HepG2 (cell line): ENCODE data around the gene MTRFR. TPM values are rescaled to one million over a fixed set of nuclear protein-coding genes. Genes with fewer than 3 reads are reported as not detected.

Source experiments
- ATAC-seq: fragments of 200-7000 bp; cut with Tn5 transposase; 3 replicates; pipeline ENCODE4 v1.9.1; 2020; ENCODE audit warnings: mild to moderate bottlenecking, moderate library complexity
- BruUV-seq: library from RNA; stranded (reverse); fragments of 400-500 nt; replicated peaks from 2 replicates; lab custom pipeline; 2021; lab: Mats Ljungman, UMichigan
- CTCF ChIA-PET: fragments of 300-600 bp; formaldehyde crosslinking; extraction: SDS; loops from one replicate; lab custom pipeline; 2021; ENCODE audit warnings: low total read pairs, inconsistent platforms, low intra/inter-chr PET ratio; lab: Yijun Ruan, JAX
- POLR2A ChIA-PET: fragments of 350-600 bp; sonication (Branson Sonifier 250); formaldehyde crosslinking; loops from one replicate; lab custom pipeline; 2020; ENCODE audit warnings: antibody characterized with exemption, inconsistent platforms; lab: Yijun Ruan, JAX
- DNase-seq: peaks from one replicate; pipeline ENCODE4 v3.0.0-alpha.2; 2015; ENCODE audit warnings: low spot score
- FAIRE-seq: peaks from 3 replicates; lab custom pipeline; 2011; peaks lifted over from hg19 to GRCh38; lab: Jason Lieb, UNC
- H2AFZ ChIP-seq: one replicate; pipeline ENCODE4 v1.6.1; 2011; ENCODE audit warnings: low read length, inconsistent platforms
- H3K27ac ChIP-seq: fragments of 300-600 bp; 3 replicates; pipeline ENCODE4 v1.8.0; 2011; ENCODE audit warnings: mixed run types, mild to moderate bottlenecking, mixed read lengths, low read length, inconsistent platforms; ENCODE audit not compliant: insufficient read depth; ENCODE audit errors: extremely low read length
- H3K27me3 ChIP-seq, 2 experiments: fragments of 200-600 bp in 1 of 2; 2 replicates in 1 of 2; 3 replicates in 1 of 2; pipeline versions ENCODE4 v1.6.0 to v1.8.0; 2011; ENCODE audit warnings: low read length in 2 of 2, mild to moderate bottlenecking in 2 of 2, moderate library complexity in 2 of 2, inconsistent platforms in 1 of 2; ENCODE audit not compliant: insufficient read depth in 2 of 2, control insufficient read depth in 1 of 2
- H3K36me3 ChIP-seq, 2 experiments: fragments of 200-600 bp in 1 of 2; replicated peaks in 1 of 2; 2 replicates in 1 of 2; 3 replicates in 1 of 2; pipeline versions ENCODE4 v1.5.1 to v1.8.0; 2011; ENCODE audit warnings: low read length in 2 of 2, inconsistent platforms in 1 of 2; ENCODE audit not compliant: insufficient read depth in 2 of 2, control insufficient read depth in 1 of 2
- H3K4me1 ChIP-seq: 2 replicates; pipeline ENCODE4 v1.5.1; 2012; ENCODE audit warnings: low read length, inconsistent platforms; ENCODE audit not compliant: insufficient read depth
- H3K4me2 ChIP-seq: 2 replicates; pipeline ENCODE4 v1.6.0; 2011; ENCODE audit warnings: low read depth, low read length, inconsistent platforms
- H3K4me3 ChIP-seq, 3 experiments: fragments of 200-600 bp in 1 of 3; sonication (generic), shearing (Covaris generic) in 1 of 3; replicated peaks in 1 of 3; 2 replicates each; pipeline ENCODE4 v1.5.1; 2011 to 2016; ENCODE audit warnings: low read length in 3 of 3, inconsistent platforms in 2 of 3, low read depth in 2 of 3, mild to moderate bottlenecking in 2 of 3, control low read depth in 1 of 3, mixed read lengths in 1 of 3; ENCODE audit not compliant: insufficient read depth in 1 of 3
- H3K79me2 ChIP-seq: one replicate; pipeline ENCODE4 v1.6.1; 2011; ENCODE audit warnings: low read length, inconsistent platforms; ENCODE audit not compliant: insufficient read depth
- H3K9ac ChIP-seq: 2 replicates; pipeline ENCODE4 v1.6.0; 2011; ENCODE audit warnings: mild to moderate bottlenecking, low read depth, low read length, inconsistent platforms; ENCODE audit not compliant: insufficient read depth
- H3K9me3 ChIP-seq: 2 replicates; pipeline ENCODE4 v1.5.1; 2012; ENCODE audit warnings: mild to moderate bottlenecking, low read length
- H4K20me1 ChIP-seq: 2 replicates; pipeline ENCODE4 v1.6.0; 2011; ENCODE audit warnings: inconsistent platforms, mild to moderate bottlenecking, low read length, moderate library complexity; ENCODE audit not compliant: insufficient read depth
- CREB1 ChIP-seq, 2 experiments: fragments of 450-650 bp in 1 of 2; IDR thresholded peaks; 2 replicates each; pipeline ENCODE4 v1.6.1; 2016 to 2017; ENCODE audit warnings: control low read depth in 1 of 2, mild to moderate bottlenecking in 1 of 2, missing compliant biosample characterization in 1 of 2, missing genetic modification characterization in 1 of 2
- FOXM1 ChIP-seq: sonication (generic); formaldehyde crosslinking; IDR thresholded peaks from 2 replicates; pipeline ENCODE4 v1.5.0; 2020; ENCODE audit warnings: missing genetic modification reagents
- NCOR1 ChIP-seq: fragments of 200-600 bp; sonication (generic); IDR thresholded peaks from 2 replicates; pipeline ENCODE4 v1.7.0; 2017; ENCODE audit warnings: antibody characterized with exemption, low read length, borderline replicate concordance
- NKX3-1 ChIP-seq: sonication (generic); formaldehyde crosslinking; IDR thresholded peaks from 2 replicates; pipeline ENCODE4 v1.5.0; 2020; ENCODE audit warnings: missing genetic modification reagents
- NRL ChIP-seq: sonication (generic); formaldehyde crosslinking; IDR thresholded peaks from 2 replicates; pipeline ENCODE4 v1.5.0; 2020; ENCODE audit warnings: missing genetic modification reagents, mild to moderate bottlenecking, moderate library complexity, borderline replicate concordance
- PRPF4 ChIP-seq: fragments of 200-400 bp; formaldehyde crosslinking; IDR thresholded peaks from 2 replicates; pipeline ENCODE4 v1.6.1; 2016; ENCODE audit warnings: low read length, low read depth; ENCODE audit not compliant: poor library complexity, severe bottlenecking
- SRSF4 ChIP-seq: fragments of 200-400 bp; formaldehyde crosslinking; IDR thresholded peaks from one replicate; pipeline ENCODE4 v1.6.1; 2018; ENCODE audit warnings: mild to moderate bottlenecking, low read depth, low read length, moderate library complexity; ENCODE audit not compliant: poor library complexity, severe bottlenecking
- ZHX2 ChIP-seq, 2 experiments: sonication (generic) in 1 of 2; formaldehyde crosslinking in 1 of 2; IDR thresholded peaks; 2 replicates each; pipeline versions ENCODE4 v1.6.1 to v1.9.0; 2014 to 2022; ENCODE audit warnings: antibody characterized with exemption in 1 of 2, borderline replicate concordance in 1 of 2, inconsistent platforms in 1 of 2, low read depth in 1 of 2, missing genetic modification reagents in 1 of 2
- ZNF496 ChIP-seq: sonication (generic); formaldehyde crosslinking; IDR thresholded peaks from 2 replicates; pipeline ENCODE4 v1.8.1; 2023; ENCODE audit warnings: mild to moderate bottlenecking, moderate library complexity, missing genetic modification reagents; ENCODE audit not compliant: insufficient replicate concordance
- ZNF775 ChIP-seq: sonication (generic); formaldehyde crosslinking; IDR thresholded peaks from 2 replicates; pipeline ENCODE4 v1.4.0; 2020; ENCODE audit warnings: missing genetic modification reagents, mild to moderate bottlenecking, moderate library complexity, borderline replicate concordance
- WGBS: methylation state at CpG from one replicate; pipeline ENCODE4 v1.1.6; 2017; ENCODE audit warnings: low lambda C conversion rate; 5-methylcytosine and 5-hydroxymethylcytosine counted together
- in situ Hi-C: cut with HindIII; loops from 2 replicates; pipeline ENCODE4 v1.10.0; 2017; ENCODE audit warnings: low pct_unique_long_range_greater_than_20kb; ENCODE audit not compliant: extremely low pct_ligation_motif_present
- intact Hi-C: fragments of 100-400 bp; cut with micrococcal nuclease; formaldehyde crosslinking; loops from one replicate; pipeline ENCODE4 v1.10.0; 2022; ENCODE audit not compliant: unreplicated experiment
- polyA plus RNA-seq, 8 experiments: library from polyadenylated mRNA; depleted of rRNA in 3 of 8; stranded (reverse) in 7 of 8; unstranded in 1 of 8; fragments of >200 nt; fragmentation: Illumina TruSeq in 4 of 8; extraction: Trizol in 4 of 8; gene quantifications; 2 replicates each; pipeline versions ENCODE4 v1.2.1 to v1.2.3, GENCODE V29; 2011 to 2016; ENCODE audit warnings: low read depth in 4 of 8, missing spikeins in 1 of 8, mixed read lengths in 1 of 8; ENCODE audit not compliant: insufficient read depth in 1 of 8
- total RNA-seq, 5 experiments: library from RNA; depleted of rRNA; stranded (reverse); fragments of >200 nt; fragmentation: Illumina TruSeq; extraction: Trizol; gene quantifications; 2 replicates each; pipeline ENCODE4 v1.2.3, GENCODE V29; 2016; ENCODE audit warnings: low read depth in 1 of 5

The MTRFR gene
- total and polyA plus RNA-seq, 2 of the 13 experiments (the other 11 are each of a cell fraction or from before 2014, with no cell fraction given), result 7.1 to 9.9 TPM

DNA sequence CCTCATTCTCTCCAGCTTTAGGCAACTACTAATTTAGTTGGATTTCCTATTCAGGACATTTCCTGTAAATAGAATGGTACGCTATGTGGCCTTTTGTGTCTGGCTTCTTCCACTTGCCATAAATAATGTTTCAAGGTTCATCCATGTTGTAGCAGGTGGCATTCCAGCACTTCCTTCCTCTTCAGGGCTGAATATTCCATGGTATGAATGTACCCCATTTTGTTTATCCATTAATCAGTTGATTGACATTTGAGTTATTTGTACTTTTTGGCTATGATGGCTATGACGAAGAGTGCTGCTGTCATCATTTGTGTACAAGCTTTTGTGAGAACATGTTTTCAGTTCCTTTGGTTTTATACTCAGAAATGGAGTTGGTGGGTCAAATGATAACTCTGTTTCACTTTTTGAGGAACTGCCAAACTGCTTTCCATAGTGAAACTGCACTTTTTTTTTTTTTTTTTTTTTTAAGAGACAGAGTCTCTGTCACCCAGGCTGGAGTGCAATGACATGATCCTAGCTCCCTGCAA, 44.9 kb downstream of the MTRFR start:
- CTCF ChIA-PET, result no interaction called here
- intact Hi-C loops, result no loop called here
- peaks cover 5% of the 10 kb centered on the region; the same call in 1 of the 2 replicates for H3K4me1 ChIP-seq
- no peak for FAIRE-seq
- TF ChIP-seq NKX3-1 (CRISPR knock-in tag), result no peak
- no peak for TF ChIP-seq NCOR1
- no peak for TF ChIP-seq ZNF496 (CRISPR knock-in tag)
- no peak for TF ChIP-seq NRL (CRISPR knock-in tag)
- no peak for TF ChIP-seq ZNF775
- no peak for TF ChIP-seq PRPF4
- TF ChIP-seq SRSF4, result no peak
- TF ChIP-seq CREB1 (IDR thresholded peaks at IDR 0.05), result no peak
- TF ChIP-seq CREB1 (CRISPR knock-in tag; IDR thresholded peaks at IDR 0.05), result no peak
- no peak for TF ChIP-seq ZHX2 (IDR thresholded peaks at IDR 0.05; ENCODE audit: low read depth)
- TF ChIP-seq ZHX2 (CRISPR knock-in tag; IDR thresholded peaks at IDR 0.05; ENCODE audit: borderline replicate concordance), result no peak
- no peak for TF ChIP-seq FOXM1
- TF ChIP-seq, all 625 proteins: peak for 0
- Histone ChIP-seq H2AFZ (no peak overlapping the region), H3K36me3 (no peaks in the 10 kb centered on the region), H3K9ac (no peak overlapping the region), H3K4me2 (peak overlapping the region; percentile 55), H3K9me3 (no peaks in the 10 kb centered on the region), H3K4me3 (no peak overlapping the region; a peak in 2 of 6 replicates), H3K27ac (no peak overlapping the region), H4K20me1 (no peaks in the 10 kb centered on the region), H3K79me2 (no peaks in the 10 kb centered on the region), H3K27me3 (no peaks in the 10 kb centered on the region)
- WGBS, result 44% methylated on average over 2 of the region's 2 CpGs
- in situ Hi-C loops, result no loop called here
- no TSS peak for BruUV-seq
- ATAC-seq, result no peak
- POLR2A ChIA-PET, result no interaction called here
- no peak for DNase-seq
